ENCODE measurements around the gene SEC14L2. TPM values are rescaled to one million over a fixed set of nuclear protein-coding genes. Genes with fewer than 3 reads are reported as not detected.

SEC14L2 gene
- total RNA-seq, 4 donors from 2014 or later: 0.38 to 4.4 (median 3.0) TPM

- TF ChIP-seq CTCF (IDR thresholded peaks at IDR 0.05; ENCODE audit: low read depth): no peak
Measured at GRCh38 chr22:30370641-30371230, 26.1 kb upstream of the SEC14L2 start.

- TF ChIP-seq CTCF (IDR thresholded peaks at IDR 0.05; ENCODE audit: low read depth): no peak
Measured at GRCh38 chr22:30371321-30371720, 25.5 kb upstream of the SEC14L2 start.

- no peak for TF ChIP-seq CTCF (IDR thresholded peaks at IDR 0.05; ENCODE audit: low read depth)
Measured at GRCh38 chr22:30371981-30372380, 24.8 kb upstream of the SEC14L2 start.

- no peak for TF ChIP-seq CTCF (IDR thresholded peaks at IDR 0.05; ENCODE audit: low read depth)
Measured at GRCh38 chr22:30372915-30373314, 23.9 kb upstream of the SEC14L2 start.

- TF ChIP-seq CTCF (IDR thresholded peaks at IDR 0.05; ENCODE audit: low read depth): no peak
Measured at GRCh38 chr22:30373331-30374325, 23.2 kb upstream of the SEC14L2 start.

GRCh38 chr22:30375312-30375849 is 21.4 kb upstream of the SEC14L2 start:
- no peak for TF ChIP-seq CTCF (IDR thresholded peaks at IDR 0.05; ENCODE audit: low read depth)

GRCh38 chr22:30380011-30380410 is 16.8 kb upstream of the SEC14L2 start:
- TF ChIP-seq CTCF (IDR thresholded peaks at IDR 0.05; ENCODE audit: low read depth): no peak

Data from subcutaneous adipose tissue (tissue), 4 donors.